Measurements from ENCODE around the gene ARNT2.

Gene ARNT2

GRCh38 chr15:80577552-80578205 lies 173.5 kb downstream of the ARNT2 start:
- H3K9me2 ChIP-seq (ENCODE audit: low read depth, low read length), result no peaks in the 10 kb centered on the region
- H3K9me3 ChIP-seq (ENCODE audit: low read length), result no peaks in the 10 kb centered on the region
- H3K9ac ChIP-seq (ENCODE audit: low read length), result no peak overlapping the region
- no peak overlapping the region for H3K4me2 ChIP-seq (ENCODE audit: low read length)
- H4K20me1 ChIP-seq (ENCODE audit: insufficient read depth, low read length), result no peaks in the 10 kb centered on the region
- H3F3A ChIP-seq (ENCODE audit: insufficient read depth, low read length), result no peaks in the 10 kb centered on the region
- no peak overlapping the region for H3K27ac ChIP-seq (ENCODE audit: low read depth, low read length, poor library complexity, severe bottlenecking)
- no peak for TF ChIP-seq EZH2 (IDR thresholded peaks at IDR 0.05; ENCODE audit: borderline replicate concordance, low read length)
- TF ChIP-seq CTCF (IDR thresholded peaks at IDR 0.05; ENCODE audit: low read length), result no peak
- no peaks in the 10 kb centered on the region for H3K79me2 ChIP-seq (ENCODE audit: insufficient read depth, low read length)
- peaks cover 7% of the 10 kb centered on the region; the same call in 1 of the 2 replicates for H3K27me3 ChIP-seq (ENCODE audit: insufficient read depth, low read length)
- H3K4me3 ChIP-seq (ENCODE audit: low read depth, low read length, poor library complexity, severe bottlenecking), result no peak overlapping the region
- H3K36me3 ChIP-seq (ENCODE audit: insufficient read depth, low read length), result no peaks in the 10 kb centered on the region
- no peaks in the 10 kb centered on the region for H3K4me1 ChIP-seq (ENCODE audit: insufficient read depth, low read length, severe bottlenecking)
- no peak overlapping the region for H2AFZ ChIP-seq (ENCODE audit: low read length)

- Histone ChIP-seq H3K4me3 (ENCODE audit: low read depth, low read length, poor library complexity, severe bottlenecking) (no peak overlapping the region), H3K9me3 (ENCODE audit: low read length) (no peaks in the 10 kb centered on the region), H2AFZ (ENCODE audit: low read length) (no peak overlapping the region), H3K9me2 (ENCODE audit: low read depth, low read length) (no peaks in the 10 kb centered on the region), H3K27ac (ENCODE audit: low read depth, low read length, poor library complexity, severe bottlenecking) (no peak overlapping the region), H3K79me2 (ENCODE audit: insufficient read depth, low read length) (no peaks in the 10 kb centered on the region), H4K20me1 (ENCODE audit: insufficient read depth, low read length) (no peaks in the 10 kb centered on the region), H3K4me1 (ENCODE audit: insufficient read depth, low read length, severe bottlenecking) (no peaks in the 10 kb centered on the region), H3F3A (ENCODE audit: insufficient read depth, low read length) (no peaks in the 10 kb centered on the region), H3K27me3 (ENCODE audit: insufficient read depth, low read length) (peaks cover 7% of the 10 kb centered on the region; the same call in 1 of the 2 replicates), H3K4me2 (ENCODE audit: low read length) (no peak overlapping the region), H3K36me3 (ENCODE audit: insufficient read depth, low read length) (no peaks in the 10 kb centered on the region), H3K9ac (ENCODE audit: low read length) (no peak overlapping the region)
- TF ChIP-seq CTCF (IDR thresholded peaks at IDR 0.05; ENCODE audit: low read length), result no peak
- no peak for TF ChIP-seq EZH2 (IDR thresholded peaks at IDR 0.05; ENCODE audit: borderline replicate concordance, low read length)
These were observed 174.0 kb downstream of the ARNT2 start for GRCh38 chr15:80578206-80578595.

GRCh38 chr15:80578871-80579270 lies 174.7 kb downstream of the ARNT2 start:
- Histone ChIP-seq H3K9ac (ENCODE audit: low read length) (no peak overlapping the region), H2AFZ (ENCODE audit: low read length) (no peak overlapping the region), H3K4me1 (ENCODE audit: insufficient read depth, low read length, severe bottlenecking) (no peaks in the 10 kb centered on the region), H3F3A (ENCODE audit: insufficient read depth, low read length) (no peaks in the 10 kb centered on the region), H3K4me3 (ENCODE audit: low read depth, low read length, poor library complexity, severe bottlenecking) (no peak overlapping the region), H4K20me1 (ENCODE audit: insufficient read depth, low read length) (no peaks in the 10 kb centered on the region), H3K9me2 (ENCODE audit: low read depth, low read length) (no peaks in the 10 kb centered on the region), H3K4me2 (ENCODE audit: low read length) (no peak overlapping the region), H3K36me3 (ENCODE audit: insufficient read depth, low read length) (no peaks in the 10 kb centered on the region), H3K79me2 (ENCODE audit: insufficient read depth, low read length) (no peaks in the 10 kb centered on the region), H3K27ac (ENCODE audit: low read depth, low read length, poor library complexity, severe bottlenecking) (no peak overlapping the region), H3K9me3 (ENCODE audit: low read length) (no peaks in the 10 kb centered on the region), H3K27me3 (ENCODE audit: insufficient read depth, low read length) (peaks cover 7% of the 10 kb centered on the region; the same call in 1 of the 2 replicates)
- TF ChIP-seq CTCF (IDR thresholded peaks at IDR 0.05; ENCODE audit: low read length) (no peak), EZH2 (IDR thresholded peaks at IDR 0.05; ENCODE audit: borderline replicate concordance, low read length) (no peak)

All from OCI-LY1 (cell line).